HCEC 1CT (cell line): ENCODE results near the gene C17orf67.
A peak's percentile ranks its signal among the peaks of the same experiment; 100 is the strongest.

Experiments used
- DNase-seq: peaks from one replicate; pipeline ENCODE4 v3.0.0-alpha.2; 2017

The C17orf67 gene

DNA sequence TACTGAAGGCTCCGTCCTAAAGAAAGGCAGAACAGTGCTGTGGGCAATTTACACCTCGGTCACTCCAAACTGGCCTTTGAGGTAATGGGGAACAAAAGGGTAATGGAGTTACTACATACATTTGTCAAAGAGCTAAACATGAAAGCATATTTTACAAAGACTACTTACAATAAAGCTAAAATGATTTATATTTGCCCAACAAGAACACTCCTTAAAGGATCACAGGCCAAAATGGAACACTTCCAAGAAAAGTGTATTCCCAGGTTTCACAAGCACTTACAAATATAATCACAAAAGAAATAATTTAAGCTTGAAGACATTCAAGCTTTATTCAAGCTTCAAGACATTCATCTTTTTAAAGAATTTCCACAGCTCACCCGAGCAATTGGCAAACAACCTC lies 29.3 kb downstream of the C17orf67 start:
- DNase-seq = no peak

DNA sequence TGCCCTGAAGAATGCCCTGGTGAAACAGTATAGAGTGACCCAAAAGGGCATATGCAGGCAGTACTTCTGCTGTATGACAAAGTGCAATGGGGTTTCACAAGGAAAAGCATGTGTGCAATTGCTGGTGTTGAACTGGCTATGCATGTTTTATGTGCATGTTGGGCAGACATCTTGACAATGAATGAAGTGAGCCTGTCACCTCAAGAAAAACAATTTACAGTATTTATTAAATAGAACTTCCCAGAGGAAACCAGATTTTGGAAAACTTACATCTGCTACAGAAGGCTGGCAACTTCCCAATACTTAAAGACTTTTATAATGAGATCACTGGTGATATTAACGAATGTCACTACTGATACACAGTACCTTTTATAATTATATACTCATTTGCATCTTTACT lies 30.6 kb downstream of the C17orf67 start:
- DNase-seq = no peak

DNA sequence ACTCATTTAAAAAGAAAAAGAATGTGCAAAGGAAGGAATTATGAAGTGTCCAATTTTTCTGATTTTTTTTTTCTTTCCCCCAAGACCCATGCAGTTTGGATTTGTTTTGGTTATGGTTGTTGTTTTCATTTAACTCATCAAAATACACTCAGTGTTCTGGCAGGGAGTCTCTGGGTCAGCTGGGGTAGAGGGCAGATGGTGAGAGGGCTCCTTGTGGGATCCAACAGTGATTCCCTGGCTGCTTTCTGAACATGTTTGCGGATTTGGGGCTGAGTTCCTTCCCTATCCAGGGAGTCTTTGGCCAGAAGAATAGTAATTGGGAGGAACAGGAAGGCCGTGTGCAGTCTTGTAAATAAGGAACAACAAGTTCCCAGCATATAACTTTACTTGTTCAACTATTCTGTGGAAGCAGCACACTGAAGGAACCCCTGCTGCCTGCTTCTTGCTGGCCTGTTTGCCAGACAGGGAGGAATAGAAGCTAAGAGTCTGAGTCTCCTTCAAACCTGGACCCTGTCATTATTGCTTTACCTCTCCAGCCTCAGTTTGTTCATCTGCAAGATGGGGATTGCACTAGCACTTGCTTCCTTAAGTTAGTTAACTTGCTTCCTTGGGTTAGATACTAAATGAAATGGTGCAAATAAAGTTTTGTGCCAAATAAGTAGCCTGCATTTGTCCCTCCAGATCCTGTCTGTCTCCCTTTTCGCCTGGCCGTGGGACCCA lies 32.1 kb downstream of the C17orf67 start:
- no peak for DNase-seq

DNA sequence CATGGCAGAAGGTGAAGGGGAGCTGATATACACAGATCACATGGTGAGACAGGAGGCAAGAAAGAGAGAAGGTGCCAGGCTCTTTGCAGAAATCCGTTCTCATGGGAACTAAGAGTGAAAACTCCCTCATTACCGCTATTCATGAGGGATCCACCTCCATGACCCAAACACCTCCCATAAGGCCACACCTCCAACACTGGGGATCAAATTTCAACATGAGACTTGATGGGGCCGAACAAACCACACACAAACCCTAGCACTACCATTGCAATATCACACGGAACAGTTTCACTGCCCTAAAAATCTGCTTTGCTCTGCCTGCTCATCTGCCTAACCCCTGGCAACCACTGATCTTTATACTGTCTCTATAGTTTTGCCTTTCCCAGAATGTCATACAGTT lies 34.8 kb downstream of the C17orf67 start:
- no peak for DNase-seq

DNA sequence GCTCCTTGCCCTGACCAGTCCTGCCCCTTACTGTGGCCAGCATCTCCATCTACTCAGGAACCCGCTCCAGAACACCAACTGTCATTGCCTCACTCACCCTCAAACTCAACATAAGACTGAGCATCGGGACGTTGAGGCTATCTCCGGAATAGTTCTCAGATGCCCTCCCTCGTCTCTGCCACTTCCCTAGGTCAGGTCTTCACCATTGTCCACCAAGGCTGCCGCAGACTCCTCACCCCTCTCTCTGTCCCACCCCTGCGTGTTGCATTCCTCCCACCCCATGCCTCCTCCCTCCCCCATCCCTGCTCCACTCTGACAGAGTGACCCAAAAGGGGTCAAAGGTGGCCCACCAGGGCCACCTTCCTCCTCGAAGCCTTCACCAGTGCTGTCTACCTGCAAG lies 37.2 kb downstream of the C17orf67 start:
- no peak for DNase-seq

DNA sequence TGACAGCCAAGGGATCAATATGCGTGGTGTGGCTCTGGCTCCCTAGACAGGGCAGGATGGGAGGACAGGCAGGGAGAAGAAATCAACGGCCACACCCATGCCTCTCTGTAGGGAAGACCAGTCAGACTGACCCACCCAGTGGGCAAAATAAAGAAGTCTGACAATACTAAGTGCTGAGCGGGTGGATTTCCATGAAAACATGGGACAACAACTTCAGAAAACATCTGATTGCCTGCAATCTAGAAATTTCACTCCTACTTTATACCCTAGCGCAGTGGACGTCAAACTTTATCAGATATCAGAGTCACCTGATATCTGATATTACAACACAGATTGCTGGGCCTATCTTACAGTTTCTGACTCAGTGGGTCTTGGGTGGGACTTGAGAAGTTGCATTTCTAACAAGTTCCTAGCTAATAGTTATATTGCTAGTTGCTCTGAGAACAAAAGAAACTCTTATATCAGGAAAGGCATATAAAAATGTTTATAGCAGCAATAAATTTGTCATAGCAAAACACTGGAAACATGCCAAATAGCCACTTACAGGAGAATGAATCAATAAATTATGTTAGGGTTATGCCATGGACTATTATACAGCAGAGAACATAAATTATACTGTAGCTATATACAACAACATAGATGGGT lies 38.4 kb downstream of the C17orf67 start:
- DNase-seq = no peak

DNA sequence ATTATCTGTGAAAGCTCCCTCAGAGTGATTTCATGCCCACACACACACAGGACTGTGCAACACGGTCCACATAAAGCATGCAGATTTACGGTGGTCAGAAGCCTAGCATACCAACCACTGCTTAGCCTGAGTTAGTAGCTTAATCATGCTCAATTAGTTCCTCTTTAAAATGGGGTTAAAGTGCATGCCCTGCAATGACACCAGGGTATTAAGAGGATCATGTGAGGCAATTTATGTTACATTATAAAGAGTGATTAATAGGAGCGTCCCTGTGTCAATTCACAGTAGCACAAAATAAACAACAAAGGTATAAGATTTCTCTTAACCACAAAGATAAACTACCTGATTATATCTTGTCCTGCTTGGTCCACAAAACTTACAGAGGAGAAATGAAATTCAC lies 39.8 kb downstream of the C17orf67 start:
- no peak for DNase-seq

DNA sequence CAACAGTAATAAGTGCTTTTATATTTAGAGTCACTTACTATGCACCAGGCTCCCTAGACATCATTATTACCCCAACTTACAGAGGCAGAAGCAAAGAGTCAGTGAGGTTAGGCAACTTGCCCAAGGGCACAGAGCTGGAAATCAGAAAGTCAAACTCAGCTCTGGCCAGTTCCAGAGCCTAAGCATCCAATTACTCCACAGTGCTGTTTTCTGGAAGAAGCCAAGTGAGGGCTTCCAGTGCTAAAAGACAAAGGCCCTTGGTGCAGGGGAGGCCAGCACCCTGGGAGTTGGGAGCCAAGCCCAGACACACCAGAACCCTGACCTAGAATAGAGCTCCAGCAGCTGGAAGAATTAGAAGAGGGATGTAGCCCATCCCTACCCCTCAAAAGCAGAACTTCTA lies 40.2 kb downstream of the C17orf67 start:
- DNase-seq = no peak

DNA sequence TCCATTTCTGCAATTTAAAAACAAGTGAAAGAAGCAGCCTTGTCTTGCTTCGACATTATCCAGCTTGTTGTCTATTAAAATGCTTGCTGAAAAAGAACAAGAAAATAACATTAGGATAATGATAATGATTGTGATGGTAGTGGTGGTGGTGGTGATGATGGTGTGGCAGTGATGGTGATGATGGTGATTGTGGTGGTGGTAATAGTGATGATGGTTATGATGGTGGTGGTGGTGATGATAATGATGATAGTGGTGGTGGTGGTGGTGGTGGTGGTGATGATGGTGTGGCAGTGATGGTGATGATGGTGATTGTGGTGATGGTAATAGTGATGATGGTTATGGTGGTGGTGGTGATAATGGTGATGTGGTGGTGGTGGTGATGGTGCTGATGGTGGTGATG lies 41.5 kb downstream of the C17orf67 start:
- no peak for DNase-seq

DNA sequence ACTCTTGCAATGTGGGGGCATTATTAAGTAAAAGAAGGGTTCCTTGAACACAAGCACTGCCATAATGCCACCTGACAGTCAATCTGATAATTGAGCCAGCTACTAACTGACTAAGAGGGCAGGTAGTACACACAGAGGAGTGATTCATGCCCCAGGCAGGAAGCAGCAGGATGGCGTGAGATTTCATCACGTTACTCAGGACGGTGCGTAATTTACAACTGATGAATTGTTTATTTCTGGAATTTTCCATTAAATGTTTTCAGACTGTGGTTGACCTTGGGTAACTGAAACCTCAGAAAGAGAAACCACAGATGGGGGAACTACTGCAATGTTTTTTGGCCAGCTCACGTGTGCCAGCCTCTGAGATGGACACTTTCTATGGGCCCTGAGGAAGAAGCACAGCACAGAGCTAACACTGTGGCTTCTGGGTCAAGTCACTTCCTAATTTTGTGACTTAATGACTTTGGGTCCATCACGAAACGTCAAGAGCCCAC lies 46.7 kb downstream of the C17orf67 start:
- DNase-seq = peak; percentile 98

DNA sequence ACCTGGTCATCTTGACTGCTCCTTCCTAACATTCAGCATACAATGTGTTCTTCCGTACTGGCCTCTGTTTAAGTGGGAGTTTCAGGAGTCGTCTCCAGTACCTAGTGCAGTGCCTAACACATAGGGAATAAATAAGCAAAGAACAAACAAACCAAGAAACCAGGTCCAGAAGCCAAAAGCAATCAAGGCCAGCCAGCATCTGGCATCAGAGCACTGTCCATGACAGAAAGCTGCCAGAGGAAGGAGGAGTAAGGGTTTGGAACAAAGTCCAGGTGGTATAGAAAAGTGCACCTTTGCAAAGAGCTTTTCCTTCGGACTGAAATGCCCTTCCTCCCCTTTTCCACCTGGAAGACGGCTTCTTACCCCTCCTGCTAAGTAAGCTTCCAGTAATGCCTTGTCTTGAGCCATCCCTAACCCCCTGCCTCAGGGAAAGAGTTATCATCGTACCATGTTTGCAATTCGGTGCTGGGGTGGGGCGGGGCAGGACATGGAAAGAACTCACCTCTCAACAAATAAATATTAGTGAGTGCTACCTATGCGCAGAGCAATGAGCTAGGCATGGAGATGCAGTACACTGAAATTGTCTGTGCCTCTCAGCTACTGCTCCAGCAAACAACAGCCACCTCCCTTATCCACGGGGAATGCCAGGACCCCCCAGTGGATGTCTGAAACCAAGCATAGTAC lies 47.6 kb downstream of the C17orf67 start:
- DNase-seq = no peak

DNA sequence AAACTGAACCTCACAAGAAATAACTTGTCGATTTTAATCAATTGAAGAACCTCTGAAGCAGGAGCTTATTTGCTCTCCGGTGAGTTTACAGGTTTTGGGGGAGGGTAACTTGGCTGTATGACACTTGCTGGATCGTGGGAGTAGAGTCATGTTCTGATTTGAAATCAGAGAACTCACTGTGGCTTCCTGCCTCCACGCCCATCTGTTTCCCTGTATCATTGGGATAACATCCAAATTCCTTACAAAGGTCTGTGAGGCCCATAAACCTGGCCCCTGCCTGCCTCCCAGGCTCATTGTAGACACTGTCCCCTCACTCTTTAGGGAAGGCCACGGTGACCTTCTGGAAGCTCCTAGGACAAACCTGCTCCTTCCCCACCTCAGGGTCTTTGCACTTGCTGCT lies 48.3 kb downstream of the C17orf67 start:
- peak; percentile 48 for DNase-seq

DNA sequence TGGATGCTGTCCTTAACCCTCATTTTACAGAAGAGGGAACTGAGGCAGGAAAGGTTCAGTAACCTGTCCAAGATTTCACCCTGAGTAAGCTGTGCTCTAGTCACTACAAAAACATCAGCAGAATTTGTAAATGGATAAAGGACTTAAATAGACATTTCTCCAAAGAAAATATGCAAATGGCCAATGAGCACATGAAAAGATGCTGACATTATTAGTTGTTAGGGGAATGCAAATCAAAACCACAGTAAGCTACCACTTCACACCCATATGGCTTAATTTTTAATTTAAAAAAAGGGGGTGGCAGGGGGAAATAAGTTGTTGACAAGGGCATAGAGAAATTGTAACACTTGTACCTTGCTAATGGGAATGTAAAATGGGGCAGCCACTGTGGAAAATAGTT lies 51.4 kb downstream of the C17orf67 start:
- no peak for DNase-seq

DNA sequence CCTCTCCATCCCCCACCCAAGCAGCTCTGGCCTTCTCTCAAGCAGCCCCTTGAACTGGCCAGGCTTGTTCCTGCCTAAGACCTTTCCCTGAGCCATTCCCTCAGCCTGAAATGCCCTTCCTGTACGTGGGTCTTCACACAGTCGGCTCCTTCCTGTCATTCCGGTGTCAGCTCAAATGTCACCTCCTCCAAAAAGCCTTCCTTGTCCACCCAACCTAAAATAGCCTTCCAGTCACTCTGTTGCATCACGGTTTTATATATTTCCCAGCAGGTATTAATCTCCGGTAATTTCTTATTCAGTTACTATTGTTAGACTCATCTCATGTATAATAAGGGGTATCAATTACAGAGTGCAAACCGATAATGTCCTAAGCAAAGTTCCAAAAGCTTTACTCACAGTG lies 51.8 kb downstream of the C17orf67 start:
- no peak for DNase-seq

DNA sequence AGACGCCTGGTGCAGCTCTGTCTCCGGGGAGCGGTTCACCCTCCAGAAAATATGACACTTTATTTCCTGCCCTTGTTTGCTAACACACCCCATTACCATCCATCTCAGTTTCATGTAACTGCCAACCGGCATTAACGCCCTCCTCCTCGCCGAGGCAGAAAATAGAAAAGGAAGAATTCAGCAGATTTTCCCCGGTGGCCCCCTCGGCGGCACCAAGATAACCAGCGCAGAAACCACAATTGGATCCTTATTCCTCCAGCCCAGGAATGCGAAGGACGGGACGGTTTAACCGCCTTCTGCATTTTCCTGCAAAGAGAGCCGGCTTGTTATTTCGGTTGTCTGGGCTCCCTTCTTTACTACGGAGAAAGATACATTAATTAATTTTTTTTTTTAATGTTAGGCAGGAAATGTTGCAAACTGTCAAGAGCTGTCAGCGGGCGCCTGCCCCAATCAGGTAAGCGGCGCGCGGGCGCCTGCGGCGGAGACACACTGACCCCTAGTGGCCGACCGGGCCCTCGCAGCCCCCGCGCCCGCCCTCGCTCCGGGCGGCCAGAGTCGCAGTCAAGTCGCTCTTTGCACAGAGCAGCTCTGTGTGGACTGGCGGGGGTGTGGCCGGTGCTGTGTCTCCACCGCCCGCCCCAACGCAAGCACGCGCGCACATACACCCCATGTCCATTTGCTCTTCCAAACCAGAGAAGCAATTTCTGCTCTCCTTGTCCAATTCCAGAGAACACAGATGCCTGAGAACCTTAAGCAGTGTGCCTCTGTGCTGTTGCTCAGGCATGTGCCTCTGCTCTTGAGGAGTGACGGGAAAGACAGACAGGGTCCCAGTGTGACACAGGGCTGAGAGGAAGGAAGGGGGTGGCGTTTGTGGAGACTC lies 53.6 kb downstream of the C17orf67 start:
- DNase-seq = peak; percentile 68

DNA sequence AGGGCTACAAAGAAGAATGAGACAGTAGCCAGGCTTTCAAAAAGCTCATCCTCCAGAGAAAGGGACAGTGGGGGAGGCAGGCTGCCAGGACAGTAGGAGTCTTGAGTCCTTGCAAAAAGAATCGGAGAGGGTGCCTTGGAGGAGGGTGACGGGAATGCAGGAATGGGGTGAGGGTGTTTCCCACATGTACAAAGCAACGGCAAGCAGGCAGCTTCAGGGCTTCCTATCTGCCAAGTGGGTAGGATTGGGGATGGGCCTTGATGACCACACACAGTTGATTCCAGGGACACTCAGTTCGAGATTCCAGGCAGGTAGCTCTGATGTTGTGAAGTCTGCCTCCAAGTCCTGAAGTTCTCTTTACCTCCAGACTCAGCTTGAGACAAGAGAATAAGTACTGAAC lies 54.4 kb downstream of the C17orf67 start:
- DNase-seq = no peak

DNA sequence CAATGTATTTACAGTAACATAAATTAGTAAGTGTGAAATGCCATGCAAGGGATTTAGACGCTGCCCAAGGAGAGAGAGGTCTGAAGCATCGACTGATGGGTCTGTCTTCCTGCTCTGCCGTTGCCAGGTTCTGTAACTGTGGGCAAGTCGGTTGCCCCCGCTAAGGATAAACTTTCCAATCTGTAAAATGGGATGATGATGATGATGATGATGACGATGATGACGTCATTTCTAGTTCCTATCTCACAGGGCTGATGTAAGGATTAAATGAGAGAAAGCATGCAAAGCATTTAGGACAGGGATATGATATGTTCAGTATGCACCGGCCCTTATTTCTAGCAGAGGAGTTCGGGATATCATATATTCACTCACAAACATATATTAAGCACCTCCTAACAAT lies 54.8 kb downstream of the C17orf67 start:
- DNase-seq = no peak

DNA sequence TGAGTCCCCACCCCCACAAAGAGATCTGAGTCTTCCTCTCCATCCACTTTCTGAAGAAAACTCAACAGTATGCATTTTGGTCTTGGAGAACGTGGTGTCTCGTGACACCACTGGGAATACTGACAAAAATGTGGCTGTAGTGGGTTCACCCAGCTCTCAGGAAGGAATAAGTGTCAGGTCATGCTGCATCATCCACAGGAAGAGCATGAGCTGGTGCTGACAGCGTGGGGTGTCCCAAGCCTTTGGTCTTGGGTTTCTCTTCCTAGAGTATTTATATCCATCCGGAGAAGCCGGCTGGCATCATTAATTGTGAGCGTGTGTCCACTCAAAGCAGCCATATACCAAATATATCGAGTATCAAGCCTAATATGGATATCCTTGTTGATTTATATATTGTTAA lies 55.9 kb downstream of the C17orf67 start:
- peak; percentile 64 for DNase-seq

DNA sequence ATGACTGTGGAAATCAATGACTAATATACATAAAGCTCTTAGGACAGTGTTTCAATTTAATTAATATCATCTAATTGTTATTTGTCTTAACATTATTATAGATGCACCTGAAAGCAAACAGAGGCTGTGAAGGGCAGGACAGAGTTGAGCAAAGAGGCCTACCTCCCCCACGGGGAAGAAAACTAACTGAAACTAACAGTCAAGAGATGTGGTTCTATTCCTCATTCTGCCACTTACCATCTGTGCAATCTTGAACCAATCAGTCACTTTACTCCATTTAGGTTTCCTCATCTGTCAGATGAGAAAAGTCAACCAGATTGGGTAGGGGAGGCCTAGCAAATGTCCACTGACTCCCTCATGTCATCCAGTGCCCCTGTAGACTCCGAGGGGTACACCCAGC lies 59.1 kb downstream of the C17orf67 start:
- no peak for DNase-seq

DNA sequence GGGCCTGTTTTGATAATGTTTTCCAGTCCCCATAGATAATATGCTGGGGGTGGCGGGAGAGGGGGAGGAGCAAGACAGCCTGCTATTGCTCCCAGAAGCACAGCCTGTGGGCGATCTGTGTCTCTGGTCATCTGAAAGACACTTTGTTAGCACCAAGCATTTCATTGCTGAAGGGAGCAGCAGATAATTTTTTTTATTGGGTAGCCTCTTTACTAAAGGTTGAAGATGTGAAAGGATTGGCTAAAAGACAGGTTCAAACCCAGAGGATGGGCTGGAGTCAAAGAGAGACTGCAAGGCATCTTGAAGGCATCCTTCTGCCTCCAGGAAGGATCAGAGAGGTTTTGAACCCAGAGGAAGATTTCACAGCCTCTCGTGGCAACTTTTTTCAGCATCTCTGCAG lies 60.6 kb downstream of the C17orf67 start:
- DNase-seq = no peak

DNA sequence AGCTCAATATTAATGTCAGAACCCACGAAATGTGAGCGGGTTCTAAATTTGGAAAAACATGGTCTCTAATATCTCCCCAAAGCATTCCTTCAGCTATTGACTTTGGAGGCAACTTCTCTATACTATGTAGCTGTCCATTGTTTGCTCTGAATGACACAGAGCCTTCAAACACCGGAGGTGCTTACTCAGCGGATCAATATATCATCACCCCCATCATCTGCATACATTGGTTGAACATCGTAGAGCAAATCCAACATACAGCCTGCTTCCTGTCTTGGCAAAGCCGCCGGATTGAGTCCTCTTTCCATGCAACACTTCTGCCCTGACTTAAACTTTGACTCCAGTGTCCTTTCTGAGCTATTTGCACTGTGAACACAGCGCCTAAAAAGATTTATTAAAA lies 61.3 kb downstream of the C17orf67 start:
- no peak for DNase-seq

DNA sequence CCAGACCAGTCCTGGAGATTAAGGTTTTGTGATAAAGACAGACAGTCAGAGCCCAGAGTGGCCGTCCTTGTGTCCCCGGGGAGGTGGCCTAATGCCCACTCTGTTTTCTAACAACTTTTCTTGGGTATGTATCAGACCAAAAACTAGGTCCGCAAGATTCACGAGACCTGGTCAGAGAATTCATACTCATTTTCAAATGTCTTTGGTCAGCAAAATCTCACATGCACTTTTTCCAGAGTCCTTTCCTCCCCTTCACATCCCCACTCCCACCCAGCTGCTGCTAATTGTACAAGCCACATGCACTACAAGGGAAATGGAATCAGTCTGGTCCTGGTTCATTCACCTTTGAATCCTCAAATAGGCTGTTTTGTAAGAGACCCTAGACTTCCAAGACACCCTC lies 61.7 kb downstream of the C17orf67 start:
- DNase-seq = no peak

DNA sequence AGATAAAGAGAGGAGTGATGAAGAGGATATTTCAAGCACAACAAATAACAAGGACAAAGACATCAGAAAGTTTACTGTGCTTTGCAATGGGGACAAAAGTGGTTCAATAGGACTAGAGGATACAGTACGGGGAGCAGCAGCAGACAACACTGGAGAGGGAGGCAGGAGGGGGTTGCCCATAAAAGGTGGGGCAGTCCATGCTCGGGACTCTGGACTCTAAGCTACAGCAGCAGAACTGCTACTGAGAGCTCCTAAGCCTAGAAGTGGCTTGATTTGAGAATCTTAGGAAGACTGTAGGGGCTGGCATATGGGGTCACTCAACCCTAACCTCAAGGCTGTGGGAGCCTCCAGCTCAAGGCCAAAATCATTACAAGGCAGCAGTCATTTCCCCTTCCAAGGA lies 62.2 kb downstream of the C17orf67 start:
- DNase-seq = no peak
